Stimulated activated CD4-positive, alpha-beta T cell treated with anti-CD3 and anti-CD28 coated beads, Interleukin-12 subunit alpha, Interleukin-12 subunit beta, amount 100 ng/mL, for 48 hours (primary cell): ENCODE measurements around the gene NPM1.
A peak's percentile ranks its signal among the peaks of the same experiment; 100 is the strongest.

Source experiments
- DNase-seq, 3 donors: peaks; one replicate each; pipeline ENCODE4 v3.0.0-alpha.2; 2020; ENCODE audit warnings: low read depth in 2 of 3, low spot score in 1 of 3

NPM1 gene

GRCh38 chr5:171447226-171447625 lies 59.6 kb downstream of the NPM1 start:
- no peak for DNase-seq

- DNase-seq: no peak
These were observed 61.8 kb downstream of the NPM1 start for GRCh38 chr5:171449426-171449825.

GRCh38 chr5:171450423-171451331 lies 63.0 kb downstream of the NPM1 start:
- DNase-seq: peak in 2 of 3 donors; percentile 7 to 19

- DNase-seq: no peak
These were observed 63.8 kb downstream of the NPM1 start for GRCh38 chr5:171451421-171451820.

- DNase-seq: no peak
These were observed 65.5 kb downstream of the NPM1 start for GRCh38 chr5:171453056-171453725.

GRCh38 chr5:171453988-171454387 lies 66.3 kb downstream of the NPM1 start:
- no peak for DNase-seq

GRCh38 chr5:171454549-171454948 lies 66.9 kb downstream of the NPM1 start:
- DNase-seq: no peak

GRCh38 chr5:171455522-171455921 lies 67.9 kb downstream of the NPM1 start:
- no peak for DNase-seq

- no peak for DNase-seq
These were observed 69.7 kb downstream of the NPM1 start for GRCh38 chr5:171457208-171457981.

- DNase-seq: no peak
These were observed 72.2 kb downstream of the NPM1 start for GRCh38 chr5:171459839-171460238.
